Upper lobe of left lung (tissue), 4 donors: ENCODE results near the gene POLG.

ENCODE experiments used
- EP300 ChIP-seq, 4 donors: sonication (generic); formaldehyde crosslinking; IDR thresholded peaks; one replicate each; pipeline ENCODE4 v1.5.1; 2017; ENCODE audit warnings: antibody characterized with exemption in 4 of 4, control low read depth in 2 of 4
- TF ChIP-seq, protein P1 (sequence below), 6 experiments: fragments of 450-650 bp in 4 of 6; fragments of 200-600 bp in 2 of 6; sonication (generic) in 2 of 6; IDR thresholded peaks; one replicate each; pipeline ENCODE4 v1.5.1; 2016 to 2019; ENCODE audit warnings: antibody characterized with exemption in 6 of 6

DNA sequence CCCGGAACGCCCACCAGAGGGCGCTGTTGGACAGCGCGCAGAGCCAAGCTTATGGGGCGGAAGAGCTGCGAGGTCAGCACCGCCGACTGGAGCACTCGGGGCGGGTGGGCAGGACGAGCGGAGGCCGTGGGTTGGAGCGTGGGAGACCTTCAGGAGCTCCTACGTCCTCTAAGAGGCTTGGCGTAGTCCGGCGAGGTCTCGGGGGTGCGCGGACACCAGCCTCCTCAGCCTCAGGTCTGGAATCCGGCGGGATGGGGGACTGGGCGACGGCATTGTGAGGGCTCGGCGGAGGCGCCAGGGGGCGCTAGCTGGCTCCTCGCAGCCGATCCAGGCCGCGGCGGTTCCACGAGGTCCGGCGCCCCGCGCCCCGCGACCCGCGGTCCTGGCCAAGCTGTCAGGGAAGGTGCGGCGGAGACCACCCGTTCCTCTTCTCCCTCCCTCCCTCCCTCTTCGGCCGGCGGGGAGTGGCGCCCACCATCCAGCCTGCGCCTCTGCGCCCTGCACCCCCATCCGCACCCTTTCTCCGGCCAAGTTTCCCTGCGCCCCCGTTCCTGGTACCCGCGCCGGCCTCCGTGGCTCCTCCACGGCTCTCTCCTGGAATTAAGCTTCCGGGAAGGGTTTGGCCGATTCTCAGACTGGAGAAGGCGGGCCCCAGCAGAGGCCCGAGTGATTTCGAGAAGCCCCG is 24.3 kb upstream of the POLG start:
- no peak for TF ChIP-seq EP300 (IDR thresholded peaks at IDR 0.05)
- TF ChIP-seq, protein P1, sequence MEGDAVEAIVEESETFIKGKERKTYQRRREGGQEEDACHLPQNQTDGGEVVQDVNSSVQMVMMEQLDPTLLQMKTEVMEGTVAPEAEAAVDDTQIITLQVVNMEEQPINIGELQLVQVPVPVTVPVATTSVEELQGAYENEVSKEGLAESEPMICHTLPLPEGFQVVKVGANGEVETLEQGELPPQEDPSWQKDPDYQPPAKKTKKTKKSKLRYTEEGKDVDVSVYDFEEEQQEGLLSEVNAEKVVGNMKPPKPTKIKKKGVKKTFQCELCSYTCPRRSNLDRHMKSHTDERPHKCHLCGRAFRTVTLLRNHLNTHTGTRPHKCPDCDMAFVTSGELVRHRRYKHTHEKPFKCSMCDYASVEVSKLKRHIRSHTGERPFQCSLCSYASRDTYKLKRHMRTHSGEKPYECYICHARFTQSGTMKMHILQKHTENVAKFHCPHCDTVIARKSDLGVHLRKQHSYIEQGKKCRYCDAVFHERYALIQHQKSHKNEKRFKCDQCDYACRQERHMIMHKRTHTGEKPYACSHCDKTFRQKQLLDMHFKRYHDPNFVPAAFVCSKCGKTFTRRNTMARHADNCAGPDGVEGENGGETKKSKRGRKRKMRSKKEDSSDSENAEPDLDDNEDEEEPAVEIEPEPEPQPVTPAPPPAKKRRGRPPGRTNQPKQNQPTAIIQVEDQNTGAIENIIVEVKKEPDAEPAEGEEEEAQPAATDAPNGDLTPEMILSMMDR (IDR thresholded peaks at IDR 0.05): peak; percentile 95 to 99 (median 98)
